AG04450 (cell line): Measurements from ENCODE around the gene ASIC2. TPM values are rescaled to one million over a fixed set of nuclear protein-coding genes. Genes with fewer than 3 reads are reported as not detected.
"Not testable (repeated sequence)": the region's sequence is repeated elsewhere in the genome, so short reads cannot be mapped to it uniquely, and the experiment has no call there.

Experiments used
- CTCF ChIA-PET: fragments of 300-600, 350-600 bp; formaldehyde crosslinking; extraction: SDS; loops from one replicate; lab custom pipeline; 2022; ENCODE audit warnings: antibody characterized with exemption, inconsistent platforms; lab: Charles Lee
- POLR2A ChIA-PET: fragments of 350-600 bp; formaldehyde crosslinking; extraction: SDS; loops from one replicate; lab custom pipeline; 2021; ENCODE audit warnings: antibody characterized with exemption, inconsistent platforms; lab: Yijun Ruan, JAX
- DNase-seq: peaks from one replicate; pipeline ENCODE4 v3.0.0-alpha.2; 2011; ENCODE audit warnings: low read depth, low spot score
- H3K27ac ChIP-seq: one replicate; pipeline ENCODE4 v1.5.1; 2012; ENCODE audit warnings: low read depth, low read length, control low read depth
- H3K27me3 ChIP-seq: one replicate; pipeline ENCODE4 v1.6.0; 2012; ENCODE audit warnings: low read length; ENCODE audit not compliant: control insufficient read depth, insufficient read depth
- H3K4me3 ChIP-seq: 2 replicates; pipeline ENCODE4 v1.5.1; 2011; ENCODE audit warnings: mild to moderate bottlenecking, low read depth, low read length, control low read depth
- H3K9me3 ChIP-seq: 2 replicates; pipeline ENCODE4 v1.5.1; 2012; ENCODE audit warnings: low read length; ENCODE audit not compliant: control insufficient read depth, insufficient read depth
- CTCF ChIP-seq: IDR thresholded peaks from 2 replicates; pipeline ENCODE4 v1.5.1; 2011; ENCODE audit warnings: low read depth, low read length, control low read depth, inconsistent platforms
- polyA plus RNA-seq: library from polyadenylated mRNA; depleted of rRNA; stranded (reverse); fragments of >200 nt; gene quantifications from 2 replicates; pipeline ENCODE4 v1.2.3, GENCODE V29; 2011

Gene ASIC2
- polyA plus RNA-seq, 1 experiment = 0.19 TPM

GRCh38 chr17:32995416-32996045, 297.6 kb downstream of the ASIC2 start:
- DNase-seq = no peak
- Histone ChIP-seq H3K4me3 (no peak overlapping the region), H3K27ac (no peak overlapping the region), H3K27me3 (peaks cover 14% of the 10 kb centered on the region), H3K9me3 (no peaks in the 10 kb centered on the region; the same call in 1 of the 2 replicates)
- no peak for TF ChIP-seq CTCF
- ChIA-PET CTCF (interaction anchor here (0.6 to 5.7 kb wide), 4 partner anchors 24 to 1235 kb away, joined by 3 to 85 read pairs (median 5); no protein-coding TSS in a partner anchor), POLR2A (interaction anchor here (0.7 kb wide), 1 partner anchor 20 kb away, joined by 3 read pairs; no protein-coding TSS in a partner anchor)

GRCh38 chr17:32993977-32994376, 299.1 kb downstream of the ASIC2 start:
- CTCF ChIA-PET = no interaction called here

GRCh38 chr17:32992321-32993033, 300.6 kb downstream of the ASIC2 start:
- ChIA-PET POLR2A (no interaction called here), CTCF (no interaction called here)
- H3K27ac ChIP-seq = no peak overlapping the region
- DNase-seq = no peak
- TF ChIP-seq CTCF = no peak
- no peak overlapping the region for H3K4me3 ChIP-seq
- H3K27me3 ChIP-seq = peaks cover 14% of the 10 kb centered on the region
- no peaks in the 10 kb centered on the region; the same call in 1 of the 2 replicates for H3K9me3 ChIP-seq

More at GRCh38 chr17:32993977-32994376, 299.1 kb downstream of the ASIC2 start:
- Histone ChIP-seq H3K9me3 (no peaks in the 10 kb centered on the region; the same call in 1 of the 2 replicates), H3K27me3 (peaks cover 14% of the 10 kb centered on the region), H3K27ac (no peak overlapping the region), H3K4me3 (no peak overlapping the region)
- POLR2A ChIA-PET = no interaction called here
- no peak for TF ChIP-seq CTCF
- DNase-seq = no peak

GRCh38 chr17:32988481-32989101, 304.5 kb downstream of the ASIC2 start:
- Histone ChIP-seq H3K4me3 (no peak overlapping the region), H3K9me3 (no peaks in the 10 kb centered on the region; the same call in 1 of the 2 replicates), H3K27me3 (no peaks in the 10 kb centered on the region), H3K27ac (no peak overlapping the region)
- ChIA-PET POLR2A (no interaction called here), CTCF (interaction anchor here (1.8 kb wide), 1 partner anchor 9 kb away, joined by 5 read pairs; no protein-coding TSS in a partner anchor)
- DNase-seq = no peak
- no peak for TF ChIP-seq CTCF

- POLR2A ChIA-PET = not testable (repeated sequence)
Measured at GRCh38 chr17:32987868-32988267, 305.2 kb downstream of the ASIC2 start.

GRCh38 chr17:32987453-32987805, 305.7 kb downstream of the ASIC2 start:
- H3K27ac ChIP-seq, POLR2A ChIA-PET, H3K9me3 ChIP-seq, H3K27me3 ChIP-seq, DNase-seq, H3K4me3 ChIP-seq: not testable (repeated sequence)
- CTCF ChIA-PET = interaction anchor here (1.2 kb wide), 1 partner anchor 204 kb away, joined by 3 read pairs; no protein-coding TSS in a partner anchor

More at GRCh38 chr17:32987868-32988267, 305.2 kb downstream of the ASIC2 start:
- not testable (repeated sequence) for H3K4me3 ChIP-seq, H3K27me3 ChIP-seq, H3K27ac ChIP-seq, H3K9me3 ChIP-seq, DNase-seq
- CTCF ChIA-PET = interaction anchor here (1.2 kb wide), 1 partner anchor 205 kb away, joined by 3 read pairs; no protein-coding TSS in a partner anchor
